Heart right ventricle (tissue), 16 donors: ENCODE results near the gene MYO9A. TPM values are rescaled to one million over a fixed set of nuclear protein-coding genes. Genes with fewer than 3 reads are reported as not detected.

Experiments used
- ATAC-seq, 8 donors: fragments of 200-7000 bp; cut with Tn5 transposase; one replicate each; pipeline ENCODE4 v1.9.1; 2020; ENCODE audit warnings: mild to moderate bottlenecking in 8 of 8, moderate library complexity in 8 of 8, moderate number of reproducible peaks in 1 of 8
- DNase-seq, 2 donors: peaks; one replicate each; pipeline ENCODE4 v3.0.0-alpha.2; 2020
- H3K27ac ChIP-seq, 10 donors: fragments of 200-600 bp; sonication (generic) in 2 of 10; one replicate each; pipeline versions ENCODE4 v1.5.0 to v1.8.0; 2020 to 2022; ENCODE audit warnings: mild to moderate bottlenecking in 3 of 10
- H3K27me3 ChIP-seq, 7 donors: fragments of 200-600 bp; one replicate each; pipeline ENCODE4 v1.8.0; 2021 to 2022; ENCODE audit warnings: mild to moderate bottlenecking in 2 of 7
- H3K36me3 ChIP-seq, 9 donors: fragments of 200-600 bp; sonication (generic) in 1 of 9; one replicate each; pipeline versions ENCODE4 v1.5.0 to v1.8.0; 2020 to 2022; ENCODE audit warnings: mild to moderate bottlenecking in 2 of 9
- H3K4me1 ChIP-seq, 9 donors: fragments of 200-600 bp; sonication (generic) in 1 of 9; one replicate each; pipeline versions ENCODE4 v1.5.0 to v1.8.0; 2020 to 2022; ENCODE audit warnings: mild to moderate bottlenecking in 4 of 9
- H3K4me3 ChIP-seq, 10 donors: fragments of 200-600 bp; sonication (generic) in 2 of 10; one replicate each; pipeline versions ENCODE4 v1.5.0 to v1.8.0; 2020 to 2022; ENCODE audit warnings: mild to moderate bottlenecking in 7 of 10, moderate library complexity in 2 of 10
- H3K9me3 ChIP-seq, 11 donors: fragments of 200-600 bp in 10 of 11; sonication (generic) in 2 of 11; one replicate each; pipeline versions ENCODE4 v1.5.0 to v1.8.0; 2013 to 2022; ENCODE audit warnings: mild to moderate bottlenecking in 2 of 11, control low read depth in 1 of 11, moderate library complexity in 1 of 11
- CTCF ChIP-seq, 9 donors: fragments of 200-600 bp; sonication (generic) in 2 of 9; IDR thresholded peaks; one replicate each; pipeline versions ENCODE4 v1.5.0 to v1.8.0; 2021 to 2022; ENCODE audit warnings: antibody characterized with exemption in 9 of 9, mild to moderate bottlenecking in 5 of 9, moderate library complexity in 1 of 9
- WGBS, 2 donors: extraction: QIAGEN DNeasy Blood & Tissue Kit; methylation state at CpG; one replicate each; pipeline ENCODE4 v1.1.7; 2013; ENCODE audit warnings: inconsistent platforms in 1 of 2; 5-methylcytosine and 5-hydroxymethylcytosine counted together
- intact Hi-C, 10 donors: fragments of 100-400 bp; cut with DNase I; formaldehyde crosslinking; loops; one replicate each; pipeline versions ENCODE4 v1.11.1 to v1.14.2; 2022
- polyA plus RNA-seq, 2 donors: library from polyadenylated mRNA; stranded (reverse); fragments of 200-250 nt; gene quantifications; one replicate each; pipeline ENCODE4 v1.2.3, GENCODE V29; 2013
- total RNA-seq, 10 donors: library from RNA; stranded (reverse); fragmentation: NEBNext Ultra II Directional in 3 of 10; extraction: Animal tissue kit (Norgen Biotek cat#: 25700) in 3 of 10; gene quantifications; one replicate each; pipeline versions ENCODE4 v1.2.1 to v1.2.4, GENCODE V29; 2021 to 2023
- donor health status: Arrhythmogenic right ventricular cardiomyopathy.
- donor health status: ischemic (EF 13 %, LVEDD 7.1; RV severe dilation, severe dysfunction).
- donor health status: healthy with polysubstance abuse.
- donor health status: DM: no; HTN: yes; CAD: no.
- donor health status: DM: no; HTN: no; CAD: no.
- donor health status: ischemic (EF 25% LVEDD 6.9; RV normal size, moderate dysfunction).
- donor health status: ischemic (EF 25% LVEDD 5.7; RV mildly dilated, moderate dysfunction).
- donor health status: healthy.
- donor health status: DM: yes; HTN: yes; CAD: no.
- donor health status: Ischemic cardiomyopathy.
- donor health status: ischemic (EF 35%, LVEDD 5.7; RV mildly dilated, moderate dysfunction).
- donor health status: nonischemic (EF 11% LVEDD 7.7; RV severe dilation, severe dysfunction).
- donor health status: DM: yes; HTN: yes; CAD: no.
- donor health status: PGD.
- donor health status: ischemic (EF 29% LVEDD 5.4; RV normal size, mild dysfunction).
- donor health status: nonischemic (EF 23%, LVEDD 6.1; RV moderate dilation, normal function).

The MYO9A gene
- total and polyA plus RNA-seq, 12 donors = 3.7 to 36.9 (median 28.7) TPM

GRCh38 chr15:71801935-71802655 is 315.9 kb downstream of the MYO9A start:
- WGBS, 2 donors = 95% methylated on average over 24 of the region's 24 CpGs
- intact Hi-C loops = loop anchor here in 9 of 10 donors (1.0 to 10.0 kb wide), 14 partner anchors 49 to 687 kb away; partner anchors contain the start of gene THSD4 (in 1 of the 9)
- Histone ChIP-seq H3K27me3 (peaks cover 0 to 4% (median 0%) of the 10 kb centered on the region in 7 donors), H3K27ac (no peak overlapping the region), H3K4me1 (peaks cover 0 to 12% (median 5%) of the 10 kb centered on the region in 9 donors), H3K4me3 (no peak overlapping the region), H3K9me3 (no peaks in the 10 kb centered on the region), H3K36me3 (no peaks in the 10 kb centered on the region)
- TF ChIP-seq CTCF (IDR thresholded peaks at IDR 0.05) = no peak
- no peak for ATAC-seq
- no peak for DNase-seq

- TF ChIP-seq CTCF (IDR thresholded peaks at IDR 0.05) = peak; percentile 74 to 92 (median 85)
- intact Hi-C loops = loop anchor here in 9 of 10 donors (1.0 to 10.0 kb wide), 14 partner anchors 48 to 686 kb away; partner anchors contain the start of gene THSD4 (in 1 of the 9)
- H3K27me3 ChIP-seq = peaks cover 0 to 4% (median 0%) of the 10 kb centered on the region in 7 donors
- DNase-seq (peak in 1 of 2 donors; percentile 40), ATAC-seq (peak; percentile 65 to 90 (median 80))
- H3K4me3 ChIP-seq = no peak overlapping the region
- H3K36me3 ChIP-seq = no peaks in the 10 kb centered on the region
- WGBS, 2 donors = 58 to 64% methylated on average over 17 of the region's 17 CpGs
- H3K4me1 ChIP-seq = peaks cover 0 to 11% (median 5%) of the 10 kb centered on the region in 9 donors
- no peak overlapping the region for H3K27ac ChIP-seq
- no peaks in the 10 kb centered on the region for H3K9me3 ChIP-seq
These were observed 316.9 kb downstream of the MYO9A start for GRCh38 chr15:71800835-71801745.

- H3K36me3 ChIP-seq = no peaks in the 10 kb centered on the region
- intact Hi-C loops = loop anchor here in 9 of 10 donors (2.0 to 10.0 kb wide), 12 partner anchors 47 to 685 kb away; partner anchors contain the start of gene THSD4 (in 1 of the 9)
- DNase-seq (no peak), ATAC-seq (no peak)
- H3K27ac ChIP-seq = no peak overlapping the region
- no peak for TF ChIP-seq CTCF (IDR thresholded peaks at IDR 0.05)
- 92% methylated on average over 3 of the region's 3 CpGs for WGBS, 2 donors
- no peaks in the 10 kb centered on the region for H3K9me3 ChIP-seq
- H3K27me3 ChIP-seq = peaks cover 0 to 4% (median 0%) of the 10 kb centered on the region in 7 donors
- no peak overlapping the region for H3K4me3 ChIP-seq
- H3K4me1 ChIP-seq = peaks cover 0 to 11% (median 5%) of the 10 kb centered on the region in 9 donors
These were observed 317.8 kb downstream of the MYO9A start for GRCh38 chr15:71800190-71800589.

- intact Hi-C loops = no loop called here
- H3K9me3 ChIP-seq = no peaks in the 10 kb centered on the region
- H3K36me3 ChIP-seq = no peaks in the 10 kb centered on the region
- 79 to 88% methylated on average over 6 of the region's 6 CpGs for WGBS, 2 donors
- no peak for ATAC-seq
- TF ChIP-seq CTCF (IDR thresholded peaks at IDR 0.05) = no peak
- no peak for DNase-seq
- H3K4me3 ChIP-seq = no peak overlapping the region
- H3K27ac ChIP-seq = no peak overlapping the region
- peaks cover 0 to 4% (median 0%) of the 10 kb centered on the region in 9 donors for H3K4me1 ChIP-seq
- H3K27me3 ChIP-seq = peaks cover 0 to 4% (median 0%) of the 10 kb centered on the region in 7 donors
These were observed 319.3 kb downstream of the MYO9A start for GRCh38 chr15:71798641-71799040.
